Measurements from ENCODE around the gene IL34.

DNA sequence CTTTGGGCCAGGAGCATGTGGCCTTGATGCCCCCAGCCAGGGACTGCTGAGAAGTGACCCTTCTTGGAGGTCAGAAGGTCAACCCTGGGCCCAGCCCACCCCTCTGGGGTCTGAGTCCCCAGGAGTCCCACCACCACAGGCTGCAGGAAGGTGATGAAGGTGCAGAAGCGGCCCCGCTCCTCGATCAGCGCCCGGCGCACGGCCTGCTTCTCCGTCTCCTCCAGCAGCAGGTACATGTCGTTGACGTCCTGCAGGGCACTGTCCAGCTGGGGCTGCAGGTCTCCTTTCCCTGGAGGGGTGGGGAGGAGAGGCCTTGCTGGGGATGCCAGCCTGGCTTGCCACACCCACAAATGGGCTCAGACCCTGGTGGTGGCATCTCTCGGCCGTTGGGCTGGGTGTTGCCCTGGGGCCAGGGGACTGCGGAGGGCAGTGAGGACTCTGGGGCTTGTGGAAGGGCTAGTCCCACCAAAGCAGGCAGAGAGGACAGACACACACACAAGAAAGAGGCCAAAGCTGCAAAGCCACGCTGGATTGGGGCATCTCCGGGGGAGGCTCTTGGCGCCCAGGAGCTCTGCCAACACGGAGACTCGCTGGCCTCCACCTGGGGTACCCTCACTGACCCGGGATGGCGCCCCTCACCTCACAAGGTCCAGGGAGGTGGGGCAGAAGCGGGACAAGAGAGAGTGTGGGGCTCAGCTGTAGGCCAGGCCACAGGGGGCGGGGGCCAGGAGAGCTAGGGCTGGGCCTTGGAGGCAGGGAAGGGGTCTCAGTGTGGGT lies 31.9 kb downstream of the IL34 start:
- TF ChIP-seq, protein P1, sequence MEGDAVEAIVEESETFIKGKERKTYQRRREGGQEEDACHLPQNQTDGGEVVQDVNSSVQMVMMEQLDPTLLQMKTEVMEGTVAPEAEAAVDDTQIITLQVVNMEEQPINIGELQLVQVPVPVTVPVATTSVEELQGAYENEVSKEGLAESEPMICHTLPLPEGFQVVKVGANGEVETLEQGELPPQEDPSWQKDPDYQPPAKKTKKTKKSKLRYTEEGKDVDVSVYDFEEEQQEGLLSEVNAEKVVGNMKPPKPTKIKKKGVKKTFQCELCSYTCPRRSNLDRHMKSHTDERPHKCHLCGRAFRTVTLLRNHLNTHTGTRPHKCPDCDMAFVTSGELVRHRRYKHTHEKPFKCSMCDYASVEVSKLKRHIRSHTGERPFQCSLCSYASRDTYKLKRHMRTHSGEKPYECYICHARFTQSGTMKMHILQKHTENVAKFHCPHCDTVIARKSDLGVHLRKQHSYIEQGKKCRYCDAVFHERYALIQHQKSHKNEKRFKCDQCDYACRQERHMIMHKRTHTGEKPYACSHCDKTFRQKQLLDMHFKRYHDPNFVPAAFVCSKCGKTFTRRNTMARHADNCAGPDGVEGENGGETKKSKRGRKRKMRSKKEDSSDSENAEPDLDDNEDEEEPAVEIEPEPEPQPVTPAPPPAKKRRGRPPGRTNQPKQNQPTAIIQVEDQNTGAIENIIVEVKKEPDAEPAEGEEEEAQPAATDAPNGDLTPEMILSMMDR (IDR thresholded peaks at IDR 0.05; ENCODE audit: poor library complexity, severe bottlenecking), result no peak
- TF ChIP-seq RAD21 (conservative IDR thresholded peaks at IDR 0.05) (no peak), EZH2 (IDR thresholded peaks at IDR 0.05; ENCODE audit: borderline replicate concordance, insufficient read depth, low read length, poor library complexity, severe bottlenecking) (no peak)

All from neural cell (in vitro differentiated cells).